Glomerular endothelial cell (primary cell): ENCODE measurements around the gene IFIT5. TPM values are rescaled to one million over a fixed set of nuclear protein-coding genes. Genes with fewer than 3 reads are reported as not detected.
"Not testable (repeated sequence)": the region's sequence is repeated elsewhere in the genome, so short reads cannot be mapped to it uniquely, and the experiment has no call there.

Experiments
- DNase-seq: peaks from one replicate; pipeline ENCODE4 v3.0.0-alpha.2; 2011; ENCODE audit warnings: low read depth, low spot score; ENCODE audit errors: extremely low read depth
- total RNA-seq: library from RNA; depleted of rRNA; stranded (reverse); fragments of >200 nt; gene quantifications from 2 replicates; pipeline ENCODE4 v1.2.3, GENCODE V29; 2015

The IFIT5 gene
- total RNA-seq, 1 donor from 2014 or later, result 22.5 TPM

DNA sequence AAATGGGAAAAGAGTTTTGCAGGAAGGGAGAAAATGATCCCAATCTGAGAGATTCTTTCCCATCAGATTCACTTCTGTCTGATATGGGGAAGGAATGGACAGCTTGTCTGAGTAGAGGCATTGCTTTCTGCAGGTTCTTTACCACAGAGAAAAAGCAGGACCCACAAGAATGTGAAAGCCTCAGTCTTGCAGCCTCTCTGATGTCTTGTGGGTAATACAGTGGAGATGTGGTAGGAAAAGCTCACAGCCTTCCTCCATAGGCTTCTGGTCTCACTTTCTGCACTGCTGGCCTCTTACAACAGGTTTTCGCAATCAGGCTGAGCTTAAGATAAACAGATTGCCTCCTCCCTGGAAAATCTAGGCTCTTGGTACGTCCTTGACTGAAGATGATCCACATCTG lies 21.4 kb upstream of the IFIT5 start:
- DNase-seq, result no peak

DNA sequence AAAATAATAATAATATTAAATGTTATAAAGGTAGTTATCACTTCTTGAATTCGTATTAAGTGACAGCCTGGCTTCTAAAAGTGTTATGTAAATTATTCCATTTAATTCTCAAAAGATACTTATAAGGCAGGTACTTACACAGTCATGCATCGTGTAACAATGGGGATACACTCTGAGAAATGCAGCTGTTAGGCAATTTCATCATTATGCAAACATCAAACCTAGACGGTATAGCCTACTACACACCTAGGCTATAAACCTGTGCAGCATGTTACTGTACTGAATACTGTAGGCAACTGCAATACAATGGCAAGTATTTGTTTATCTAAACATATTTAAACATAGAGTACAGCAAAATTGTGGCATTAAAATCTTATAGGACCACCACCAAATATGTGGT lies 20.5 kb upstream of the IFIT5 start:
- no peak for DNase-seq

DNA sequence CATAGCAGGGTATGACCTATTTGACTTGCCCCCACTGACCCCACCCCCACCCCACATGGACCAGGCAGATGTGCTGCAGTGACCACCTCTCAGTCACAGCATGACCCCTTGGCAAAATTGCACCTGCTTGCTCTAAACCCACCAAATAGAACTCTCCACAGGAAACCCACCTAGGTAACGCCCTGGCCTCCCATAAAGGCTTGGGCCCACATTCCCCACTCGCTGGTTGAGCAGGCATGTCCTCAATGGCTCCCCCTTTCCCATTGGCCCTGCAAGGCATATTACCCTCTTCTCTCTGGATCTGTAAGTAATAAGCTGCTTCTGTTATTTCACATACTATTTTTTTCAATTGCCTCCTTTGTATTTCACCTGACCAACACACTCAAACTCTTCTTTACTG lies 19.2 kb upstream of the IFIT5 start:
- DNase-seq, result no peak

DNA sequence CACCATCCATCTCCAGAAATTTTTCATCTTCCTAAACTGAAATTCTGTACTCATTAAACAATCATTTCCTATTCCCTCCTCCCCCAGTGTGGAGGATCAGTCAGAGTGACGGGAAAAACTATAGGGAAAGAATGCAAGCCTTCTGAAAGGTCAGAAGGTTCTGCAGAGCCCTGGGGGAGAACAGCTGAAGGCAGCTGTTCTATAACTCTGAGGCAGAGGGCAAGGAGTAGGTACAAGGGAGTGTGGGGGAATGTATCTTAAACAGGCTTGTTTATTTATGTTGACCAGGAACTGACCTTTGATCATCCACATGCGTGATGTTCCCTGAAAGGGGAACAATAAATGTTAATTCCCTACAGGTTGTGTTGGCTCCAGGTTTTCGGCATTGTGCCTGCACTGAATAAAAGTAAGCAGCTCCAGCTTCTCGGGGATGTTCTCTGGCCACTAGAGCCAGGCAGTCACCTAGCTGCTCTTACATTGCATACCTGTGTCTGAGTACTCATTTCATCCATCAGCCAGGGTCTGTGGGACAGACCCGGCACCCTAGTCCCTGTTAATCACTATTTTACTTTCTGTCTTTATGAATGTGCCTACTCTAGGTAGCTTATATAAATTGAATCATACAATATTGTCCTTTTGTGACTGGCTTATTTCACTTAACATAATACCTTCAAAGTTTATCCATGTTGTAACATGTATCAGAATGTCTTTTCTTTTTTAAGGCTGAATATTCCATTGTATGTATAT lies 16.2 kb upstream of the IFIT5 start:
- DNase-seq, result no peak

DNA sequence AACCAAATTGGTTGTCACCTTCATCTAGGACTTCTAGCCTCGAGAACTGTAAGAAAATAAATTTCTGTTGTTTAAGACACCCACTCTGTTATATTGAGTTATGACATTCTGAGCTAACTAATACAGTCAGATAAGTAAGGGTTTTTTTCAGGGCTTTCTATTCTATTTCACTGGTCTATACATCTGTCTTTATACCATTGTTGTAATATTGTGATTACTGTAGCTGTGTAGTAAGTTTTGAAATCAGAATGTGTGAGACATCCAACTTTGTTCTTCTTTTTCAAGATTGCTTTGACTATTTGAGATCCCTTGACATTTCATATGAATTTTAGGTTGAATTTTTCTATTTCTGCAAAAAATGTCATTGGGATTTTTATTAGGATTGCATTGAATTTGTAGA lies 14.4 kb upstream of the IFIT5 start:
- DNase-seq, result no peak

DNA sequence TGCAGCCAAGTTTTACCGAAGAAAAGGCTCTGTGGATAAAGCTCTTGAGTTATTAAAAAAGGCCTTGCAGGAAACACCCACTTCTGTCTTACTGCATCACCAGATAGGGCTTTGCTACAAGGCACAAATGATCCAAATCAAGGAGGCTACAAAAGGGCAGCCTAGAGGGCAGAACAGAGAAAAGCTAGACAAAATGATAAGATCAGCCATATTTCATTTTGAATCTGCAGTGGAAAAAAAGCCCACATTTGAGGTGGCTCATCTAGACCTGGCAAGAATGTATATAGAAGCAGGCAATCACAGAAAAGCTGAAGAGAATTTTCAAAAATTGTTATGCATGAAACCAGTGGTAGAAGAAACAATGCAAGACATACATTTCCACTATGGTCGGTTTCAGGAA lies 11.3 kb upstream of the IFIT5 start:
- DNase-seq, result no peak

DNA sequence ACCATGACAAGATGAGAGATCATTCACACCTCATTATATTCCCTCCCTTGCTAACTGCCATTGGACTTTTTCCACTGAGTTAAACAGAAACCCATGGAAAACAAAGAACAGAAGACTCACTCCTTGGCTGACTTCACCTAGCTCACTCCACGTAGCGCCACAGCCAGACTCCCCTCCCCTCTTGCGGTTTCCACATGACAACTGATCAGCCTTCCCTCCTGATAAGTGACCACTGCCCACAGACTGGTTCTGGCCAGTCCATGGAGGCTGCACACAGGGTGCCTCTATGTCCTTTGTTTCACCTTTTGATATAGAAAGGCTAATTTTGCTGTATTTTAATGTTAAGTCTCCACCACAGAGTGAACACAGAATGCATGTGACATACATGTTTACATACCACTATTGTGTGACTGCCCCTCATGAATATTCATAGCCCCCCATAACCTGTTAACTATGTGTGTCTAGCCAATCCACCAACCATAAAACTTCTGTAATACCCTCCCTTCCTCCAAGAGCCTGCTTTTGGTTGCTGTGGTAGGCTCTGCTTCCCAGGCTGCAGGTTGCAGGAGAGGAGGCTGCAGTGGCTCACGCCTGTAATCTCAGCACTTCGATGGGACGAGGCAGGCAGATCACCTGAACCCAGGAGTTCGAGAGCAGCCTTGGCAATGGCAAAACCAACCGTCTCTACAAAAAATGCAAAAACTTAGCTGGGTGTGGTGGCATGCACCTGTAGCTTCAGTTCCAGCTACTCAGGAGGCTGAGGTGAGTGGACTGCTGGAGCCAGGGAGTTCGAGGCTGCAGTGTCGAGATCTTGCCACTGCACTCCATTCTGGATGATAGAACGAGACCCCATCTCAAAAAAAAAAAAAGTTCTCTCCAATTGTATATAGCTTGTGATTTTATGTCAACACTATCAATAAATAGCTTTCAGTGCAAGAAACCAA lies 10.0 kb upstream of the IFIT5 start:
- no peak for DNase-seq

DNA sequence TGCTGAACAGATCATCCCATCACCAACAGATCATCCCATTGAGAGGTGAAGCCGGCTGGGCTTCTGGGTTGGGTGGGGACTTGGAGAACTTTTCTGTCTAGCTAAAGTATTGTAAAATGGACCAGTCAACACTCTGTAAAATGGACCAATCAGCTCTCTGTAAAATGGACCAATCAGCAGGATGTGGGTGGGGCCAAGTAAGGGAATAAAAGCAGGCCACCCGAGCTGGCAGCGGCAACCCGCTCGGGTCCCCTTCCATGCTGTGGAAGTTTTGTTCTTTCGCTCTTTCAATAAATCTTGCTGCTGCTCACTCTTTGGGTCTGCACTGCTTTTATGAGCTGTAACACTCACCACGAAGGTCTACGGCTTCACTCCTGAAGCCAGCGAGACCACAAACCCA lies 8.2 kb upstream of the IFIT5 start:
- not testable (repeated sequence) for DNase-seq

DNA sequence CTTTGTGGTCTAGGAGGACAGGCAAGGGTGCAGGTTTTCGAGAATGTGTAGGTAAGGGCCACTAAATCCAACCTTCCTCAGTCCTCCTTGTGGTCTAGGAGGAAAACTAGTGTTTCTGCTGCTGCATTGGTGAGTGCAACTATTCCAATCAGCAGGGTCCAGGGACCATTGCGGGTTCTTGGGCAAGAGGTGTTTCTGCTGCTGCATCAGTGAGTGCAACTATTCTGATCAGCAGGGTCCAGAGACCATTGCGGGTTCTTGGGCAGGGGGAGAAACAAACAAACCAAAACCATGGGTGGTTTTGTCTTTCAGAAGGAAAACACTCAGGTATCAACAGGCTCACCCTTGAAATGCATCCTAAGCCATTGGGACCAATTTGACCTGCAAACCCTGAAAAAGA lies 6.6 kb upstream of the IFIT5 start:
- not testable (repeated sequence) for DNase-seq

DNA sequence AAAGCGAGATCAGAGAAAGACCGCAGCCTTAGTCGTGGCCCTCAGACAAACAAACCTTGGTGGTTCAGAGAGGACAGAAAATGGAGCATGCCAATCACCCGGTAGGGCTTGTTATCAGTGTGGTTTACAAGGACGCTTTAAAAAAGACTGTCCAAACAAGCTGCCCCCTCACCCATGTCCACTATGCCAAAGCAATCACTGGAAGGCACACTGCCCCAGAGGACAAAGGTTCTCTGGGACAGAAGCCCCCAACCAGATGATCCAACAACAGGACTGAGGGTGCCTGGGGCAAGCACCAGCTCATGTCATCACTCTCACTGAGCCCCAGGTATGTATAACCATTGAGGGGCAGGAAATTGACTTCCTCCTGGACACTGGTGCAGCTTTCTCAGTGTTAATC lies 5.1 kb upstream of the IFIT5 start:
- not testable (repeated sequence) for DNase-seq

DNA sequence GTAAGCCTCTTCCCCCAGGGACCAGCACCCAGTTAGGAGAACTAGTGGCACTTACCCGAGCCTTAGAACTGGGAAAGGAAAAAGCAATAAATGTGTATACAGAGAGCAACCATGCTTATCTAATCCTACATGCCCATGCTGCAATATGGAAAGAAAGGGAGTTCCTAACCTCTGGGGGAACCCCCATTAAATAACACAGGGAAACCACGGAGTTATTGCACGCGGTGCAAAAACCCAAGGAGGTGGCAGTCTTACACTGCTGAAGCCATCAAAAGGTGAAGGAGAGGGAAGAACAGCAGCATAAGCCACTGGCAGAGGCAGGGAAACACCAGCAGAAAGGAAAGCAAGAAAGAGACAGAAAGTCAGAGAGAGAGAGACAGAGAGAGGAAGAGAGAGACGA lies 3.8 kb upstream of the IFIT5 start:
- DNase-seq, result not testable (repeated sequence)

DNA sequence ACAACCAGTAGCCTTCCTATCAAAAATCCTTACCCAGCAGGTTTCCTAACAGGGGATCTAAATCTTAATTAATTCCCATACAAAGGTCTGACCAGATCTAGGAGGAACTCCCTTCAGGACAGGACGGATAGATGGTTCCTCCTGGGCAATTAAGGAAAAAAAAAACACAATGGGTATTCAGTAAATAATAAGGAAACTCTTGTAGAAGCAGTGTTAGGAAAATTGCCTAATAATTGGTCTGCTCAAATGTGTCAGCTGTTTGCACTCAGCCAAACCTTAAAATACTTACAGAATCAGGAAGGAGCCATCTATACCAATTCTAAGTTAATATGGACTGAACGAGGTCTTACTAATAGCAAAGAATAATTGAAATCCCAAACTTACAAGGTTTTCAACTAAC lies 3.2 kb upstream of the IFIT5 start:
- not testable (repeated sequence) for DNase-seq

DNA sequence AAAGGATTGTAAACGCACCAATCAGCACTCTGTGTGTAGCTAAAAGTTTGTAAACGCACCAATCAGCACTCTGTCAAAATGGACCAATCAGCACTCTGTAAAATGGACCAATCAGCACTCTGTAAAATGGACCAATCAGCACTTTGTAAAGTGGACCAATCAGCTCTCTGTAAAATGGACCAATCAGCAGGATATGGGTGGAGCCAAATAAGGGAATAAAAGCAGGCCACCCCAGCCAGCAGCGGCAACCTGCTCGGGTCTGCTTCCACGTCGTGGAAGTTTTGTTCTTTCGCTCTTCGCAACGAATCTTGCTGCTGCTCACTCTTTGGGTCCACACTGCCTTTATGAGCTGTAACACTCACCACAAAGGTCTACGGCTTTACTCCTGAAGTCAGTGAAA lies 2.1 kb upstream of the IFIT5 start:
- DNase-seq, result not testable (repeated sequence)

DNA sequence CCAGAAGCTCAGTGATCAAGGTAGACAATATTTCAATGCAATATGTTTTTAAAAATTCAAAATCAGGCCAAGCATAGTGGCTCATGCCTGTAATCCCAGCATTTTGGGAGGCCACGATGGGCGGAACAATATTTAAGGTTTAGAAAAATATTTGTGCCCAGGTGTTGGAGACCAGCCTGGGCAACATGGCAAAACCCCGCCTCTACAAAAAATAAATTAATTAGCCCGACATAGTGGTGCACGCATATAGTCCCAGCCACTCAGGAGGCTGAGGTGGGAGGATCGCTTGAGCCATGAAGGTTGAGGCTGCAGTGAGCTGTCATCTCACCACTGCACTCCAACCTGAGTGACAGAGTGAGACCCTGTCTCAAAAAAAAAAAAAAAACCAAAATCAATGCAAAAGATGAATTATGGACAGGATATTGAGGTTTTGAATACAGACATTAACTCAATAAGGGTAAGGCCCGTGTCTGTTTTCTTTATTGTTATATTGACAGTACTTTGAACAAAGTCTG lies 913 bp upstream of the IFIT5 start:
- DNase-seq, result no peak

DNA sequence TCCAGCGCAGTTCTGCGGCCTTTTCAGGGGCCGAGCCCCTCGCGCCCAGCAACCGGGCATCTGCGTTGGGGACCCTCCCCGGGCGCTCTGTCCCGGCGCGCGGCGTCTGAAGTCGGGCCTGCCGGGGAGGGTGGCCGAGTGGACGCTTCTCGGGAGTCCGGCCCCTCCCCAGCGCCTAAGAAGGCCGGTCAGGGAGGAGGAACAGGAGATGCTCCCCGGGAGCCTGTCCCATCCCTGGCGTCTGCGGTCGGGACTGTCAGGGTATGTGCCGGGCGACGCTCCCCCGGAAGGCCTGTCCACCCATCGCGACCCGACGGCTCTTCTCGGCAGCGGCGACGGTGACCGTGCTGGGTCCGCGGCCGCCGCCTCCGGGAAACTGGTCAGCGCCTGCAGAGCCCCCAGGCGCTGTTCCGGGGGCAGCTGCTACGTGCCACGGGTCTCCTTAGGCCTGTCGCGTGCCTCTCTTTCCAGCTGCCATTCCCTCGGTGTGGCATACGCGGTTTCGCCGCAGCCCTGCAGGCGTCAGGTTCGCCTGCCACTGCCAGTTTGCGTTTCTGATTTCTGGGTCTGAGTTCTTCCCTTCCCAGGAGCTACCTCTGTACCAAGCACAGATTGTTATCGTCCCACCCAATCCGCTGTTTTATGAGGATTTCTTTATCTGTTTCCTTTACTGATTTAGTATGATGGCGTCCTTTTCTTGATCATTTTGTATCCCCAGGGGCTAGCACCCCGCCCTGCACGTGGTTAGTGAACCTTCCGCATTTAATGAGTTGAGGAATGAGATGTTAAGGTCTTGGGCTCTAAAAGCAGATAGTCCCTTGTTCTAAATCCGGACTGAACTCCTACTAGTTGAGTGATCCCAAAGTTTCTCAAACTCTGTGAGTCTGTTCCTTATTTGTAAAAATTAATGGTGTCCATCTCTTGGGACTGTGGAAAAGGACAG lies 782 bp downstream of the IFIT5 start:
- no peak for DNase-seq

DNA sequence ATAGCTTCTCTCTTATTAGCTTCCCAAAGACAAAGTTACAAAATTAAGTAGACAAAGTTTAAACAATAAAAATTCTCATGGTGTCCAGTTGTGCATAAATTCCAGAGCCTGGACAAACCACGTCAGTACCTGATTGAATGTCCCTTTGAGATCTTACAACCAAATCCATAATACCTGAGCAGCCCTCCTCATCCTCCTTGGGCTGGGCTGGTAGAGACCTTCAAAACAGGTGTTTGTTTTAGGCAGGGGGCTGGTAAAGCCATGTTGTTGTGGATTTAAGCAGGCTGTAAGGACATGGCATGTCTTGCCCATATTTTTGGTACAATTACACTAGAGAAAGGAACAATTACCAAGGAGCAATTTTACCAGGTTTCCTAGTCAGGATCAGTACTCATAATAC lies 2.1 kb downstream of the IFIT5 start:
- no peak for DNase-seq

DNA sequence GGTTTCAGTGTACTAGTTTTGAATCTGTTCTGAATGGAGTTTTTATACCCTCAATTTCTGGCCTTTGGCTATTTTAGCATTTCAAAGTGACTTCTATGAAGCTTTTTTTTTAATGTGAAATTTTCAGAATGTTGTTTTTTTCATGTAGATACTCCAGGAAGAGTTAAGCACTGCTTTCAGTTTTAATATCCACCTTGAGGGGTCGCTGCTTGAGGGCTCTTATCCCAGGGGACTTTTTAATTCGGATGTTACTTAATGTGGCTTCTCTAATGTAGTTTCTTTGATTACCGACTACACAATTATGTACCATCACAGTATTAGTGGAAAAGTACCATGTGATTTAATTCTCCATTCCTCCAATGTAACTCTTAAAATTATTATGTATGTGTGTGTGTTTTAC lies 5.2 kb downstream of the IFIT5 start:
- DNase-seq, result no peak

DNA sequence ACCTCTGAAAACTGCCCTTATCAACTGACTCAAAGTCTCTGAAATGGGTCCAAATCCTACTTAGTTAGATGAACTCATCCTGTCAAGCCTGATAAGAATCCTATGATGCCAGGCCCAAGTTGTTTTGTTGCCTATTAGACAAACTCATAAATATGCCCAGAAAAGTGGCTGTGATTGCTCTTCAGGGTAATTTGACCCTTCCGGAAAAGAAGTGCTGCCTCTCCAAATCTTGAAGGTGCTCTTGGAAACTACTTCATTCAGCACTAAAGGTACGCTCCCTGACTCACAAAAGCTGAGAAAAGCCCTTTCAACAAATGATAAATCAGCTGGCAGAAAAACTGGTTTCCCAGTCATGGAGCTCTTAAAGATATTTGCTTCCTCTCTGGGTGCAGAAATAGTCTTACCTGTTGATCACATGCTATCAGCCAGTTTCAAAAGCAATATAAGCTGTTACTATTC lies 6.7 kb downstream of the IFIT5 start:
- DNase-seq, result no peak

DNA sequence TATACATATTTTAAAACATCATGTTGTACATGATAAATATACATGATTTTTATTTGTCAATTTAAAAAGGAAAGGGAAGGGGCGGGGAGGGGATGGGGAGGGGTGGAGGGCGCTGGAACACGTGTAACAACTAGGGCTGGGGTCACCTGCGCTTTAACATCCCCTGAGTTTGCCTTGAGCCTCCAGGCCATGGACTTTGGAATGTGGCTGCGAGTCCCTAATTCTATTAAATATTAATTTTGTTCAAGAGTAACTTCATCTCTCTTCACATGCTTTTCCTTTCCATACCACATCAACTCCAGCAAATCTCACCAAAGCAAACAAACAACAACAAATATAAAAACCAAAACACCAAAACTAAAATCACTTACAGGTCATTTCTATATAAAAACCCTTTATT lies 10.6 kb downstream of the IFIT5 start:
- no peak for DNase-seq

DNA sequence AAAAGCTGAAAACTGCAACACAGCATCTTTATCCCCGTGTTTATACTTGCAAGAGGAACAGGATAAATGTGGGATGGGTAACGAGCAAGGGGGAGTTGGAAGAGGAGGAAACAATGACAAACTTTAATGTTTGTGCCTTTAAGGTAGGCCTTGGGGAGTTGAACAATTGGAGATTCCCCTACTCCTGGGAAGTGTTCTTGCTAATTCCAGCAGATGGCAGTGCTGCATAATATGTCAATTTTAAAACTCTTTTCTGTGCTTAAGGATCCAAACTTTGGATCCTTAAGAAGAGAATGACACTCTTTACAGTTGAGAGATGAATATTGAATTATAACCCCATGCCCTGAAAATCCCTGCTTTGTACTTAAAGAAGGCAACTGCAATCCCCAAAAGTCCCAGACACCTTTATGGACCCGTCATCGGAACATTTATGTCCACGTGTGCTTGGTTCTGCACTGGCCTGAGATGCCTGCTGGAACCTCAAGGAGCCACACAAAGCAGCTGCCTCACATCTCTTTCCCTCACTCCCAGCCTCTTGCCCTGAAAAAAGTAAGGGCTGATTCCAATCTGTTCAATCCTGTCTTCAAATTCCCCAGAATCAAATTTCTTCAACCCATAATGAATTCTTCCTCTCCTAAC lies 12.0 kb downstream of the IFIT5 start:
- no peak for DNase-seq
